ENCODE measurements around the gene RNF17. TPM values are rescaled to one million over a fixed set of nuclear protein-coding genes. Genes with fewer than 3 reads are reported as not detected.

Gene RNF17
- total RNA-seq (not detected), polyA plus RNA-seq (ENCODE audit: insufficient read length in 6 of 6) (under 1 TPM in 2 of 6 donors, not detected in 4; 0.10 to 0.16 TPM)
- long read RNA-seq, donor 1, partial matches to known transcripts, result 7 of 7 reads
- long read RNA-seq, donor 1, other reads (novel, unspliced or antisense), result 0 of 7 reads
- long read RNA-seq, donor 2, partial matches to known transcripts, result 6 of 6 reads
- long read RNA-seq, donor 2, other reads (novel, unspliced or antisense), result 0 of 6 reads
- long read RNA-seq, donor 3, result 0 reads
- long read RNA-seq, donor 4, result 0 reads
- long read RNA-seq, donor 5, result 0 reads
- long read RNA-seq, donor 6, partial matches to known transcripts, result 7 of 7 reads
- long read RNA-seq, donor 6, other reads (novel, unspliced or antisense), result 0 of 7 reads
- long read RNA-seq, donor 7, result 0 reads
- long read RNA-seq, donor 8, result 0 reads
- long read RNA-seq, donor 9, result 0 reads
- long read RNA-seq, donor 10, result 0 reads
- long read RNA-seq, donor 11, partial matches to known transcripts, result 68 of 68 reads
- long read RNA-seq, donor 11, other reads (novel, unspliced or antisense), result 0 of 68 reads
- long read RNA-seq, donor 12, result 0 reads

GRCh38 chr13:24763596-24764275 is at the start of gene RNF17:
Gene RNF17, plus strand, starts transcription at chr13:24764169. Its CDS starts 35 bp downstream, at chr13:24764204.
- Histone ChIP-seq H3K4me1 (no peaks in the 10 kb centered on the region), H3K36me3 (no peaks in the 10 kb centered on the region), H3K27me3 (no peaks in the 10 kb centered on the region), H3K4me3 (no peak within 1 kb of the TSS), H3K27ac (no peak within 1 kb of the TSS), H3K9me3 (no peaks in the 10 kb centered on the region)
- ATAC-seq (no peak), DNase-seq (no peak)
- TF ChIP-seq CTCF (IDR thresholded peaks at IDR 0.05), result no peak
- intact Hi-C loops (cut with DNase I), result no loop called here

- no peak overlapping the region for H3K4me3 ChIP-seq
- no peaks in the 10 kb centered on the region for H3K36me3 ChIP-seq
- H3K27me3 ChIP-seq, result no peaks in the 10 kb centered on the region
- TF ChIP-seq CTCF (IDR thresholded peaks at IDR 0.05), result no peak
- H3K4me1 ChIP-seq, result no peaks in the 10 kb centered on the region
- H3K27ac ChIP-seq, result no peak overlapping the region
- intact Hi-C loops (cut with DNase I), result no loop called here
- ATAC-seq, result no peak
- DNase-seq, result no peak
- no peaks in the 10 kb centered on the region for H3K9me3 ChIP-seq
Observed at GRCh38 chr13:24716011-24716410, 48.0 kb upstream of the RNF17 start.

- TF ChIP-seq CTCF (IDR thresholded peaks at IDR 0.05), result no peak
- ATAC-seq, result no peak
- H3K27ac ChIP-seq, result no peak overlapping the region
Observed at GRCh38 chr13:24716446-24716845, 47.5 kb upstream of the RNF17 start.

GRCh38 chr13:24717217-24717616 is 46.8 kb upstream of the RNF17 start:
- H3K9me3 ChIP-seq, result no peaks in the 10 kb centered on the region
- no peak for TF ChIP-seq CTCF (IDR thresholded peaks at IDR 0.05)
- DNase-seq (no peak), ATAC-seq (no peak)
- no peaks in the 10 kb centered on the region for H3K27me3 ChIP-seq
- no peak overlapping the region for H3K27ac ChIP-seq
- no peak overlapping the region for H3K4me3 ChIP-seq
- intact Hi-C loops (cut with DNase I), result no loop called here
- H3K36me3 ChIP-seq, result no peaks in the 10 kb centered on the region
- no peaks in the 10 kb centered on the region for H3K4me1 ChIP-seq

More at GRCh38 chr13:24716446-24716845, 47.5 kb upstream of the RNF17 start:
- intact Hi-C loops (cut with DNase I), result no loop called here
- Histone ChIP-seq H3K4me3 (no peak overlapping the region), H3K9me3 (no peaks in the 10 kb centered on the region), H3K36me3 (no peaks in the 10 kb centered on the region), H3K4me1 (no peaks in the 10 kb centered on the region), H3K27me3 (no peaks in the 10 kb centered on the region)
- no peak for DNase-seq
